Neural cell (in vitro differentiated cells): Measurements from ENCODE around the gene SV2C. TPM values are rescaled to one million over a fixed set of nuclear protein-coding genes. Genes with fewer than 3 reads are reported as not detected.

Experiments
- H2AFZ ChIP-seq: fragments of 200-600, 300-800 bp; sonication (generic), shearing (Covaris generic); 2 replicates; pipeline ENCODE4 v1.6.0; 2014; ENCODE audit warnings: low read depth, mild to moderate bottlenecking, antibody characterized with exemption, low read length, moderate library complexity
- H3F3A ChIP-seq: fragments of 200-600 bp; shearing (Covaris generic); 2 replicates; pipeline ENCODE4 v1.6.1; 2016; ENCODE audit warnings: mild to moderate bottlenecking, moderate library complexity, mixed read lengths, antibody characterized with exemption, low read length; ENCODE audit not compliant: insufficient read depth, poor library complexity, severe bottlenecking
- H3K27ac ChIP-seq: fragments of 200-600, 300-800 bp; sonication (generic), shearing (Covaris generic); 2 replicates; pipeline ENCODE4 v1.5.1; 2014; ENCODE audit warnings: mild to moderate bottlenecking, low read length, moderate library complexity
- H3K27me3 ChIP-seq: fragments of 300-800, 200-600 bp; sonication (generic), shearing (Covaris generic); 2 replicates; pipeline ENCODE4 v1.6.0; 2014; ENCODE audit warnings: mild to moderate bottlenecking, low read depth, low read length, moderate library complexity; ENCODE audit not compliant: insufficient read depth
- H3K36me3 ChIP-seq: fragments of 300-800, 200-600 bp; sonication (generic), shearing (Covaris generic); 2 replicates; pipeline ENCODE4 v1.5.1; 2014; ENCODE audit warnings: mild to moderate bottlenecking, antibody characterized with exemption, low read length, moderate library complexity; ENCODE audit not compliant: insufficient read depth
- H3K4me2 ChIP-seq: fragments of 300-800, 200-600 bp; sonication (generic), shearing (Covaris generic); 2 replicates; pipeline ENCODE4 v1.6.0; 2014; ENCODE audit warnings: mild to moderate bottlenecking, low read length
- H3K4me3 ChIP-seq: fragments of 300-800, 200-600 bp; sonication (generic), shearing (Covaris generic); 2 replicates; pipeline ENCODE4 v1.5.1; 2014; ENCODE audit warnings: mild to moderate bottlenecking, low read length, moderate library complexity
- H3K79me2 ChIP-seq: fragments of 200-600 bp; shearing (Covaris generic); replicated peaks from 2 replicates; pipeline ENCODE4 v1.6.0; 2014; ENCODE audit warnings: mild to moderate bottlenecking, low read length, moderate library complexity; ENCODE audit not compliant: insufficient read depth
- H3K9ac ChIP-seq: fragments of 300-800, 200-600 bp; sonication (generic), shearing (Covaris generic); 2 replicates; pipeline ENCODE4 v1.6.1; 2016; ENCODE audit warnings: mild to moderate bottlenecking, low read length, mixed read lengths
- H3K9me2 ChIP-seq: fragments of 200-600 bp; shearing (Covaris generic); 2 replicates; pipeline ENCODE4 v1.6.1; 2016; ENCODE audit warnings: mild to moderate bottlenecking, low read length, mixed read lengths; ENCODE audit not compliant: insufficient read depth
- H3K9me3 ChIP-seq: fragments of 200-600, 300-800 bp; sonication (generic), shearing (Covaris generic); 2 replicates; pipeline ENCODE4 v1.6.1; 2016; ENCODE audit warnings: mild to moderate bottlenecking, mixed run types, low read length, moderate library complexity, mixed read lengths
- H4K20me1 ChIP-seq: fragments of 200-600 bp; shearing (Covaris generic); 2 replicates; pipeline ENCODE4 v1.6.1; 2016; ENCODE audit warnings: mild to moderate bottlenecking, mixed run types; ENCODE audit not compliant: insufficient read depth
- EP300 ChIP-seq: fragments of 450-650 bp; conservative IDR thresholded peaks from 2 replicates; pipeline ENCODE4 v1.6.1; 2014; ENCODE audit warnings: antibody characterized with exemption, mild to moderate bottlenecking, moderate library complexity; ENCODE audit not compliant: poor library complexity, severe bottlenecking
- EZH2 ChIP-seq: fragments of 200-600, 300-800 bp; shearing (Covaris generic), sonication (generic); IDR thresholded peaks from 2 replicates; pipeline ENCODE4 v1.6.1; 2014; ENCODE audit warnings: antibody characterized with exemption, low read length, borderline replicate concordance, mild to moderate bottlenecking; ENCODE audit not compliant: insufficient read depth, poor library complexity, severe bottlenecking
- MXI1 ChIP-seq: fragments of 450-650 bp; conservative IDR thresholded peaks from 2 replicates; pipeline ENCODE4 v1.6.1; 2014; ENCODE audit warnings: antibody characterized with exemption, mild to moderate bottlenecking; ENCODE audit not compliant: poor library complexity, severe bottlenecking
- POLR2AphosphoS5 ChIP-seq: IDR thresholded peaks from 2 replicates; pipeline ENCODE4 v1.6.1; 2012
- RAD21 ChIP-seq: fragments of 450-650 bp; conservative IDR thresholded peaks from 2 replicates; pipeline ENCODE4 v1.6.1; 2014; ENCODE audit warnings: antibody characterized with exemption, mild to moderate bottlenecking, moderate library complexity
- SMC3 ChIP-seq: fragments of 450-650 bp; conservative IDR thresholded peaks from 2 replicates; pipeline ENCODE4 v1.6.1; 2014; ENCODE audit warnings: antibody characterized with exemption, mild to moderate bottlenecking, moderate library complexity; ENCODE audit not compliant: poor library complexity
- TAF1 ChIP-seq: IDR thresholded peaks from 2 replicates; pipeline ENCODE4 v1.6.1; 2012; ENCODE audit warnings: low read depth
- polyA plus RNA-seq: library from polyadenylated mRNA; depleted of rRNA; stranded (reverse); fragments of >200 nt; gene quantifications from 2 replicates; pipeline ENCODE4 v1.2.3, GENCODE V29; 2014
- TF ChIP-seq, protein P1 (sequence below): fragments of 450-650 bp; IDR thresholded peaks from 2 replicates; pipeline ENCODE4 v1.5.1; 2014; ENCODE audit warnings: antibody characterized with exemption, mild to moderate bottlenecking, moderate library complexity; ENCODE audit not compliant: poor library complexity, severe bottlenecking
- TF ChIP-seq, protein P2 (sequence below): IDR thresholded peaks from 2 replicates; pipeline ENCODE4 v1.6.1; 2012; ENCODE audit warnings: borderline replicate concordance

The SV2C gene
- polyA plus RNA-seq, 1 donor from 2014 or later = 0.45 TPM

DNA sequence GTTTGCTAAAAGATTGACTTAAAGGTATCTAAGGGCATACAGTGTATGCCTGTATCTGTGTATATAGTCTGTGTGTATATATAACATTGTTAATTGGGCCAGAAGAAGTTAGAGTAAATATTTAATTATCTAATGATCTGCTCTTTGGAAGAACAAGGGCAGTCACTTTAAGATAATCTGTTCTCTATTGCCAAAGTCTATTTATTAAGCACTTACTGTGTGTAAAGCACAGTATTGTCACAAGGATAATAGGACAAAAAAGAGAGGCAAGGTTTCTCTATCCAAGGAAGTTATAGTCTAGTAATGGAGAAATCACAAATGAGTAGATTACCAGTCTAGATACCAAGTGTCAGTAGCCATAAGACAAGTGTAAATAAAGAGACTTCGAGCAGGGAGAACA is 51.5 kb downstream of the SV2C start:
- Histone ChIP-seq H3K9ac (no peak overlapping the region), H3K4me2 (no peak overlapping the region), H4K20me1 (no peaks in the 10 kb centered on the region), H3K9me3 (no peaks in the 10 kb centered on the region), H3K79me2 (no peaks in the 10 kb centered on the region), H2AFZ (no peak overlapping the region), H3K9me2 (no peaks in the 10 kb centered on the region), H3K27ac (no peak overlapping the region), H3F3A (no peaks in the 10 kb centered on the region), H3K4me3 (no peak overlapping the region), H3K36me3 (no peaks in the 10 kb centered on the region), H3K27me3 (no peaks in the 10 kb centered on the region)
- TF ChIP-seq TAF1 (no peak), RAD21 (no peak), EP300 (no peak), SMC3 (no peak), MXI1 (no peak), EZH2 (no peak), POLR2AphosphoS5 (no peak)
- TF ChIP-seq, protein P1, sequence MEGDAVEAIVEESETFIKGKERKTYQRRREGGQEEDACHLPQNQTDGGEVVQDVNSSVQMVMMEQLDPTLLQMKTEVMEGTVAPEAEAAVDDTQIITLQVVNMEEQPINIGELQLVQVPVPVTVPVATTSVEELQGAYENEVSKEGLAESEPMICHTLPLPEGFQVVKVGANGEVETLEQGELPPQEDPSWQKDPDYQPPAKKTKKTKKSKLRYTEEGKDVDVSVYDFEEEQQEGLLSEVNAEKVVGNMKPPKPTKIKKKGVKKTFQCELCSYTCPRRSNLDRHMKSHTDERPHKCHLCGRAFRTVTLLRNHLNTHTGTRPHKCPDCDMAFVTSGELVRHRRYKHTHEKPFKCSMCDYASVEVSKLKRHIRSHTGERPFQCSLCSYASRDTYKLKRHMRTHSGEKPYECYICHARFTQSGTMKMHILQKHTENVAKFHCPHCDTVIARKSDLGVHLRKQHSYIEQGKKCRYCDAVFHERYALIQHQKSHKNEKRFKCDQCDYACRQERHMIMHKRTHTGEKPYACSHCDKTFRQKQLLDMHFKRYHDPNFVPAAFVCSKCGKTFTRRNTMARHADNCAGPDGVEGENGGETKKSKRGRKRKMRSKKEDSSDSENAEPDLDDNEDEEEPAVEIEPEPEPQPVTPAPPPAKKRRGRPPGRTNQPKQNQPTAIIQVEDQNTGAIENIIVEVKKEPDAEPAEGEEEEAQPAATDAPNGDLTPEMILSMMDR = no peak
- TF ChIP-seq, protein P2, sequence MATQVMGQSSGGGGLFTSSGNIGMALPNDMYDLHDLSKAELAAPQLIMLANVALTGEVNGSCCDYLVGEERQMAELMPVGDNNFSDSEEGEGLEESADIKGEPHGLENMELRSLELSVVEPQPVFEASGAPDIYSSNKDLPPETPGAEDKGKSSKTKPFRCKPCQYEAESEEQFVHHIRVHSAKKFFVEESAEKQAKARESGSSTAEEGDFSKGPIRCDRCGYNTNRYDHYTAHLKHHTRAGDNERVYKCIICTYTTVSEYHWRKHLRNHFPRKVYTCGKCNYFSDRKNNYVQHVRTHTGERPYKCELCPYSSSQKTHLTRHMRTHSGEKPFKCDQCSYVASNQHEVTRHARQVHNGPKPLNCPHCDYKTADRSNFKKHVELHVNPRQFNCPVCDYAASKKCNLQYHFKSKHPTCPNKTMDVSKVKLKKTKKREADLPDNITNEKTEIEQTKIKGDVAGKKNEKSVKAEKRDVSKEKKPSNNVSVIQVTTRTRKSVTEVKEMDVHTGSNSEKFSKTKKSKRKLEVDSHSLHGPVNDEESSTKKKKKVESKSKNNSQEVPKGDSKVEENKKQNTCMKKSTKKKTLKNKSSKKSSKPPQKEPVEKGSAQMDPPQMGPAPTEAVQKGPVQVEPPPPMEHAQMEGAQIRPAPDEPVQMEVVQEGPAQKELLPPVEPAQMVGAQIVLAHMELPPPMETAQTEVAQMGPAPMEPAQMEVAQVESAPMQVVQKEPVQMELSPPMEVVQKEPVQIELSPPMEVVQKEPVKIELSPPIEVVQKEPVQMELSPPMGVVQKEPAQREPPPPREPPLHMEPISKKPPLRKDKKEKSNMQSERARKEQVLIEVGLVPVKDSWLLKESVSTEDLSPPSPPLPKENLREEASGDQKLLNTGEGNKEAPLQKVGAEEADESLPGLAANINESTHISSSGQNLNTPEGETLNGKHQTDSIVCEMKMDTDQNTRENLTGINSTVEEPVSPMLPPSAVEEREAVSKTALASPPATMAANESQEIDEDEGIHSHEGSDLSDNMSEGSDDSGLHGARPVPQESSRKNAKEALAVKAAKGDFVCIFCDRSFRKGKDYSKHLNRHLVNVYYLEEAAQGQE = no peak

DNA sequence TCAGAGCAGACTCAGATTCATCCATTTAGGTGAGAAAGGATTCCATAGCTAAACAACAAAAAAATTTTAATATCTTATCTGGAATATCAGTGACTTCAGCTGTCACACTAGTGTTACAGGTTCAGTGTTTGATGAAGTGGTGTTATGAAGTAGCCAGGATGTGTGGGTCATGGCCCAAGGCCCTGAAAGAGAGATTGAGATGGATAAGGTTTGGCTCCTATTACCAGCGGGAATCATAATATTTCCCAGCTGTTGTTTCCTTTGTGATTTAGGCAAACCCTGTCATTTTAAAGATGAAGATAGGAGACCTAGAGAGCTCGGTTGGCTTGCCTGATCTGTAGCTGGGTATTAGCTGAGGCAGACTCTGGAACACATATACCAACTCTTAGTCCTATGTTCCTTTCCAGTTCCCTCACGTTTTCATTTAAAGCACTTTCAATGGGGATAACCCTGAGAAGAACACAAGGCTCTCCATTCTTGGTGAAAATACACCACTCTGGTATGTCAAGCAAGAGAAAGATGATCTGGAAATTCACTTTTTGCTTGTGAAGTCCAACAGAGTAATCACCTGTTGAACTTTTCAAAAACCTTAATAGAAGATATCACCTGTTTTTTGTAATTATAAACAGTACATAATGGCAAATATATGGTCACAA is 54.8 kb downstream of the SV2C start:
- H3K27ac ChIP-seq = no peak overlapping the region
- H3K9ac ChIP-seq = no peak overlapping the region
- H3K27me3 ChIP-seq = no peaks in the 10 kb centered on the region
- no peak overlapping the region for H2AFZ ChIP-seq
- H3K4me3 ChIP-seq = no peak overlapping the region
- TF ChIP-seq, protein P2 = no peak
- TF ChIP-seq SMC3 (no peak), EZH2 (no peak), EP300 (no peak), POLR2AphosphoS5 (no peak), MXI1 (no peak), RAD21 (no peak), TAF1 (no peak)
- TF ChIP-seq, protein P1 = no peak
- no peaks in the 10 kb centered on the region for H3K79me2 ChIP-seq
- no peaks in the 10 kb centered on the region for H3K9me2 ChIP-seq
- no peaks in the 10 kb centered on the region for H3F3A ChIP-seq
- H3K36me3 ChIP-seq = no peaks in the 10 kb centered on the region
- H4K20me1 ChIP-seq = no peaks in the 10 kb centered on the region
- H3K4me2 ChIP-seq = no peak overlapping the region
- H3K9me3 ChIP-seq = no peaks in the 10 kb centered on the region
